GM19455 (cell line): Measurements from ENCODE around the gene MASP1.
"Not testable (repeated sequence)": the region's sequence is repeated elsewhere in the genome, so short reads cannot be mapped to it uniquely, and the experiment has no call there.

Experiments
- ATAC-seq: cut with Tn5 transposase; IDR thresholded peaks from one replicate; pipeline ENCODE4 v1.9.1; 2021; ENCODE audit not compliant: unreplicated experiment

MASP1 gene

DNA sequence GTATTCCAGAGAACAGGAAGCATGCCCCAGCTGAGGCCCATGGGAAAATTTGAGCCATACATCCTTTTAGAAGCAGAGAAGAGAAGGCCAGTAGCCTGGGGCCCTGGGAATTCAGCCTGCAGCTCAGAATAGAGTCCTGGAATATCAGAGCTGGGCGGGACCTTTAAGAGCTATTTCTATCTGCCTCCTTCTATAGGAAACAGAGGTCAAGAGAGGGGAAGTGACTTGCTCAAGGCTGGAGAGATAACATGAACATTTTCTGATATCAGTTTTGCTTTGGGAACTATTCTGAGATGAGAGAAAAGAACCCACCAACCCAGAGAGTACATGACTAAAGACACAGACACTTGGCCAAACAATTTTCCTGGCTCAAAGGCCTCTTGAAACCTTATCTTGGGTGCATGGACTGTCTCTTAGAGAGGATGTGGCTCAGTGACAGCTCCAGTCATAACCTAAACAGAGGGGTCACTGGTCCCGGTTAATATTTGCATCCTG lies 26.0 kb downstream of the MASP1 start:
- ATAC-seq = no peak

DNA sequence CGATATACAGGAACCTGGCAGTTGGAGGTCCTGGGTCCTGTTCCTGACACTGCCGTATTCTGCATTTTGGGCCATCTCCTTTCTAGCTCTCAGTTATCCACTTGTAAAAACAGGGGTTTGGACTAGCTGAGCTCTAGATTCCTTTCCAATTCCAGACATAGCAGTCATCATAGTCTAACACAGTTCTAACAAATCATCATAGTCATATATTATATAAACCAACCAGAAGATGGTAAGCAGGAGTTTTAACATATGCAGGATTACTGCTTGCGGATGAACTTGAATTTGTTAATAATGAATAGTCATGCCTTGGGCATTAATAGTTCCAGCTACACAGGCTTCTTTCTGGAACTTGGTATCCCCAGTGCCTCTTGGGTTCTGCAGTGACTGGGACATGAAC lies 26.6 kb downstream of the MASP1 start:
- no peak for ATAC-seq

DNA sequence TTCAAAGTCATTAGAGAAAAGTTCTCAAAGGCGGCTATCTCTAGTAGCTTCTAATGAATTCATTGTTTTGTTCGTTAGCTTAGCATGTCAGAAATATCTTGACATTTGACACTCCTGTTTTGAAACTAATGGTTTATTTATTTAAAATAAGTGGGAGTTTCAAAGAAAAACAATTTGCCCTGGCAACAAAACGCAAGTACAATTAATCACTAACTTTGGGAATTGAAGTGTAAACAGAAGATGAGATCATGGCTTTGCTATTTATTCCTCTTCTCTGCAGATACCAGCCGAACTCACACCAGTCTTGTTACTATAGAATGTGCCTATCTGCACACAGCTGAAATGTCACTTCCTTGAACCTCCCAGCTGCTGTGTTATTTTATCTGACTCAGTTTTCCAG lies 27.5 kb downstream of the MASP1 start:
- no peak for ATAC-seq

DNA sequence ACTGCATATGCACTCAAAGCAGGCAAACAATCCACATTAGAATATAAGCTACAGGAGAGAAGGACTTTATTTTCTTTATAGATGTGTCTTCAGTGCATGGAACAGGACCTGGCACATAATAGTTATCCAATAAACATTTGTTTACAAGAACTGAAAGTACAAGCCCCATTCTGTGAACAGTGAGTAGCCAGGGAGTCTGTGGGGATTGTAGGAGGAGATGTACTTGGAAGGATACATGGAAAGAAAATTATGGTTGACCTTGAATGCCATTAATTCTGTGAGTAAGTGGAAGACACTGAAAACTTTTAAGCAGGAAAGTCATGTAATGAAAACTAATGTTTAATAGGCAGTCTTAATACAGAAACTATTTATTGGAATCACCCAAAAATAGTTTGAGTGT lies 28.3 kb downstream of the MASP1 start:
- ATAC-seq = no peak

DNA sequence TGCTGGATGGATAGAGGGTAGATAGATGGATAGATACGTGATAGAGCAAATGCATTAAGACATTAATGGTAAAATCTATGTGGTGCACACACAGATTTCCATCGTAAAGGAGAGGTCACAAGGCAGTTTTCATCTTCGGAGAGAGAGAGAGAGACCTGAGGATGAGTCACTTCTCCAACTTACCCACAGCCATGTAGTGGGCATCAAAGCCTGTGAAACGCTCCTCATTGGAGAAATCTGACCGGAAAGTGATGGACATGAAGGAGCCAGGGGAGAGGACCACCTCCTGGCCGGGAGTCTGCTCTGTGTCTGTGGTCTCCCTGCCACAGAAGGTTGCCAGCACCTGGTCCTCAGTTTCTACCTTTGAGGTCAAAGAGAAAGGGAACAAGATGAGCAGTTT lies 29.2 kb downstream of the MASP1 start:
- no peak for ATAC-seq

- ATAC-seq = no peak
These were observed 30.0 kb downstream of the MASP1 start for GRCh38 chr3:187261541-187261969.

DNA sequence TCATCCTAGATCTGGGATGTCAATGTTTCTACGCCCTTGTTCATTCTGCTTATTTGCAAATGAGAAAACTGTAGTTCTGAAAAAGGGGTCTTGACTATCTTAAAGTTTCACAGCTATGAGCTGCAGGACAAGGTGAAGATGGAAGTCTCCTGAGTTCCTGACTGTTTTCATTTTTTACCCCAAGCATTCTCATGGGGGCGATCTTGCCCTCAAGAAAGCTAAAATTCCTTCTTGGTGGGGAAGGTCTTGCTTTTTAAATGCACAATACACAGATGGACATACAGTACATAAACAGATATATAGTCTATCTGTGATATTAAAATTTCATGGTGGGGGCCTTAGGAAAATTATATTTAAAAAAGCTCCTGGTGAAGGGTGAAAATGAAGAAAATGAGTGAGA lies 32.4 kb downstream of the MASP1 start:
- no peak for ATAC-seq

GRCh38 chr3:187257992-187258692 lies 33.4 kb downstream of the MASP1 start:
- ATAC-seq = no peak

- no peak for ATAC-seq
These were observed 34.1 kb downstream of the MASP1 start for GRCh38 chr3:187257471-187257870.

- ATAC-seq = no peak
These were observed 35.4 kb downstream of the MASP1 start for GRCh38 chr3:187256051-187256616.

DNA sequence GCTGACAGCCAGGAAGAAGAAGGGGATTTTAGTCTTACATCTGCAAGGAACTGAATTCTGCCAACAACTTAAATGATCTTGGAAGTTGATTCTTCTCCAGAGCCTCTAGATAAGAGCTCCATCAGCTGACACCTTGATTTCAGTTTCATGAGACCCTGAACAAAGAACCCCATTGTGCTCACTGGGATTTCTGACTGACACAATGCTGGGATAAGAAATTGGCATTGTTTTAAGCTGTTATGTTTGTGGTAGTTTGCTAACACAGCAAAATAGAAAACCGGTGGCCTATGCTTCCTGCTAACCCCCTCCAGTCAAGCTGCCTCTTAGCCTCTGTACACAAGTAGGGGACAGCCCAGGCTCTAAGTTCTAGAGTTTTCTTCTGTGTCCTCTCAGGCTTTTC lies 36.2 kb downstream of the MASP1 start:
- ATAC-seq = no peak

DNA sequence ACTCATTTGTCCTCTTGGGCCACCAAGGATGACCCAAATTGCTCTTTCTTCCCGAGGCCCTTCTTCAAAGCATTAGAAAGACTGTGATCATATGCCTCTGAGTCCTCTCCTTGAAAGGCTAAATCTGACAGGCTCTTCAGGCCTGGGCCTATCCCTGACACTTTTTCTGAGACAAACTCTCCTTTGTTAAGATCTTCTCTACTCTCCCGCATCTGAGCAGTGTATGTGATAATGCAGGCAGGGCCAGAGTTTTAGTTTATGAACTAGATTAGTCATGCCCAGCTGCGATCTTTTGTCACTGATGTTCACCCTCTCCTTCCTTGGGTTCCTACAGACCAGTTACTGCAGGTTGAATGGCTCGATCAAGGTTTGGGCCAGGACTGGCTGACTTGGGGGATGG lies 39.2 kb downstream of the MASP1 start:
- ATAC-seq = no peak

DNA sequence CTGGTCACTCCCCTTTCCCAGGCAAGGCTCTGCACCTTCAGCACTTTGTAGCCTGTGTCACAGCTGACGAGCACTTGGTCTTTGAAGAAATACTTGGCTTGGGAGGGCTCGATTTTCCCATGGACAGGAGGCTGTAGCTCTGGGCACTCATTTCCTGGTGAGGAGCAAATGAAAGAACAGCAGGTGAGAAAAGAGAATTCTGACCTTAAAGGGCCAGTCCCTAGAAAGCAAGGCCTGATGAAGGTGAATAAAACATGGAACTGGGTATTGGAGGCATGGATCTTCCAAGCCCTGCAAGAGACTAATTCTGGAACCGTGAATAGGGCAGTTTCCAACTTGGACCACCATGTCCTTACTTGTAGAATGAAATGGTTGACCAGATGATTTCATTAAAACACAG lies 39.9 kb downstream of the MASP1 start:
- ATAC-seq = no peak

DNA sequence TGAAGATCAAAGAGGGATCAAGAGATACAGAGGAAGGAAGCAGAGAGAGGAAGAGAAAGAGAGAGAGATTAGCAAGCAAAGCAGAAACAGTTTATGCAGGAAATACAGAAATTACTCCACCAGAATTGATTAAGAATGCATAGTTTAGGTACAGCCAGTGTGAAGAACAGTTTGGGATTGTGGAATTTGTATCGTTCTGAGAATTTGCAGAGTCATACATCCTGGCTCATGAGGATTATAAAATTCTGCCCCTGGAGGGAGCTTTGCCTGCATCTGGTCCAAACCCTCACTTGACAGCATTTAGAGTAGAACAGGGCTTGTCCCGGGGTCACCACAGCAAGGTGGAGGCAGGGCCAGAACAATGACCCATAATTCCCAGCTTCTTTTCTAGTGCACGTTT lies 44.1 kb downstream of the MASP1 start:
- ATAC-seq = no peak

GRCh38 chr3:187243933-187244524 lies 47.5 kb downstream of the MASP1 start:
- no peak for ATAC-seq

- no peak for ATAC-seq
These were observed 48.6 kb downstream of the MASP1 start for GRCh38 chr3:187242900-187243299.

DNA sequence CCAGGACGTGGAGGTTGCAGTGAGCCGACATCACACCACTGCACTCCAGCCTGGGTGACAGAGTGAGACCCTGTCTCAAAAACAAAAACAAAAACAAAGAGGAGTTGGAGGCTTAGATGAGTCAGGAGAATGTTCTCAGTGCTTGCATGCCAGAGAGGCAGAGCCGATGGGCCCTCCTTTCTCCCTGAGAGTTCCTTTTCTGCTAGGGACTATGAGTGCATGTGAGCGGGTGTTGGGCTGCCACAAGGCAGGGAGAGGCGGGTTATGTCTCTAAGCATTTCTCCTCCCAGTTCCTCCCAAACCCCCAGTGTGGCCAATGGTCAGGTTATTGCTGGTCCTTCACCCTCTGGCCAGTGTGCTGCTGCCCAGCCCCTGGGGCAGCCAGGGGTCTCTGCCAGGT lies 49.1 kb downstream of the MASP1 start:
- ATAC-seq = no peak

- ATAC-seq = not testable (repeated sequence)
These were observed 52.7 kb downstream of the MASP1 start for GRCh38 chr3:187238835-187239234.

GRCh38 chr3:187238239-187238638 lies 53.3 kb downstream of the MASP1 start:
- no peak for ATAC-seq

DNA sequence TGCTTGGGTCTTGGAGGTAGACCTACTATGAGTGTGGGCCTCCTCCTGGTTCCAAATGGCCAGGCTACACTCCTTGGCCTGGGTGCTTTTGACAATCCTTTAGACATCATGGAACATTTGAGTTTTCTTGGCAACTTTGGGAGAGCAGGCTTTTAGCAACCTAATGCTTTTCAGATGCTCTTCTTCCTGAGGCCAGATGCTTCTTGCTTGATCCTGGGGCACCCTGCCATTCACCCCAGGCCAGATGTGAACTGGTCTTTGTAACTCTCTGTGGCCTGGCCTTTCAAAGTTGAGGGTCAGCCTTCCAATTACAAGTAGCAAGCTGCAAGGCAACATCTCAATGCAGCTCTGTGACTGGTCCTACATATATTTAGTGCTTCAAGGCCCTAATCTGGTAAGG lies 53.8 kb downstream of the MASP1 start:
- ATAC-seq = no peak

DNA sequence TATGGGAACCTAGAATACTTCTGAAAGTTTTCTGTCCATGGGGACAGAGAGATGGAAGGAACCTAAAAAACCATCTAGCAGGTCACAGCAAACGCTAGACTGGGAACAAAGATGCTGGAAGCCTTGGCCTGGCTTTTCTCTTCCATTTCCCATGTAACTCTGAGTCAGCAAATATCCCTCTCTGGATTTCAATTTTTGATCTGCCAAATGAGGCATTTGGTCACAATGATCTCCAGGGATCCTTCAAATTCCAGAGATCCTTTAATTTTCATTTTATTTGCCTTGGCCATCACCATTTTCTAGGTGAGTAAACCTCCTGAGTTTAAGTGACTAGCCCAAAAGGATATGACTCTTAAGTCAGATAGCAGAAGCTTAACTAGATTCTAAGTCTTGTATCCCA lies 54.6 kb downstream of the MASP1 start:
- ATAC-seq = no peak

DNA sequence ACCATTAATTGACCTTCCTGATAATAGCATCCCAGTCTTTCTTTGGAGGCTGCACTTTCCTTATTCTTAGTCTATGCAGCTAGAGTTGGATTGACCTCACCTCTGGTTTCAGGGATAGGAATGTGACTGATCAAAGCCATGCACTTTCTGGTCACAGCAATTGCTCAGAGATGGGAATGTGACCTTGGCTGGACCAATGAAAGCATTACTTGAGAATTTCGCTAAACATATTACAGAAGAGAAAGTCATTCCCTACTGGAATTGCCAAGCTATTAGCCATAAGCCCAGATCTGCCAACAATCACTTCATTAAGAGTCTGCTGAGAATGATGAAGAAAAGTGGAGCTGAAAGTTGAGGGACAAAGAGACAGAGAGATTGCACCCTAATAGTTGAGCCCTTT lies 61.5 kb downstream of the MASP1 start:
- ATAC-seq = no peak

GRCh38 chr3:187228740-187229139 lies 62.8 kb downstream of the MASP1 start:
- ATAC-seq = no peak
